Naive B cell (primary cell): Measurements from ENCODE around the gene KCND2. TPM values are rescaled to one million over a fixed set of nuclear protein-coding genes. Genes with fewer than 3 reads are reported as not detected.

Source experiments
- ATAC-seq, 2 donors: fragments of 150-1000 bp; cut with Tn5 transposase; 2 replicates each; pipeline ENCODE4 v1.10.0; 2021; ENCODE audit warnings: low read depth in 2 of 2, mild to moderate bottlenecking in 2 of 2, moderate library complexity in 2 of 2
- DNase-seq: peaks from one replicate; pipeline ENCODE4 v3.0.0; 2022
- H3K27ac Mint-ChIP-seq, 6 donors: one replicate each; pipeline ENCODE4 v1.8.0; 2020 to 2022; ENCODE audit warnings: mild to moderate bottlenecking in 6 of 6, mixed read lengths in 6 of 6, moderate library complexity in 5 of 6, inconsistent platforms in 2 of 6
- H3K27me3 Mint-ChIP-seq, 3 donors: one replicate each; pipeline ENCODE4 v1.8.0; 2021 to 2022; ENCODE audit warnings: mixed read lengths in 3 of 3, mild to moderate bottlenecking in 1 of 3
- H3K36me3 Mint-ChIP-seq, 2 donors: one replicate each; pipeline ENCODE4 v1.8.0; 2020 to 2022; ENCODE audit warnings: mixed read lengths in 2 of 2, inconsistent platforms in 1 of 2, mild to moderate bottlenecking in 1 of 2
- H3K4me1 Mint-ChIP-seq, 3 donors: one replicate each; pipeline ENCODE4 v1.8.0; 2020 to 2022; ENCODE audit warnings: mixed read lengths in 3 of 3, inconsistent platforms in 1 of 3, mild to moderate bottlenecking in 1 of 3, moderate library complexity in 1 of 3
- H3K4me3 Mint-ChIP-seq, 8 donors: one replicate each; pipeline ENCODE4 v1.8.0; 2020 to 2022; ENCODE audit warnings: mild to moderate bottlenecking in 8 of 8, mixed read lengths in 8 of 8, moderate library complexity in 8 of 8, inconsistent platforms in 2 of 8
- H3K9me3 Mint-ChIP-seq, 7 donors: one replicate each; pipeline ENCODE4 v1.8.0; 2020 to 2022; ENCODE audit warnings: mixed read lengths in 7 of 7, mild to moderate bottlenecking in 5 of 7, inconsistent platforms in 2 of 7, moderate library complexity in 1 of 7
- polyA plus RNA-seq, 6 donors: library from polyadenylated mRNA; unstranded; fragments of 300-500 nt; fragmentation: Illumina TruSeq; gene quantifications; one replicate each; pipeline ENCODE4 v1.2.3, GENCODE V29; 2021; ENCODE audit warnings: low read depth in 6 of 6

Gene KCND2
- polyA plus RNA-seq, 6 donors from 2014 or later, result not detected

- H3K27ac Mint-ChIP-seq, result no peak overlapping the region
- H3K4me3 Mint-ChIP-seq, result no peak overlapping the region
- no peak for ATAC-seq
- H3K27me3 Mint-ChIP-seq, result peaks cover 7 to 21% (median 20%) of the 10 kb centered on the region in 3 donors
- no peaks in the 10 kb centered on the region for H3K4me1 Mint-ChIP-seq
- H3K9me3 Mint-ChIP-seq, result no peaks in the 10 kb centered on the region
- no peak for DNase-seq
- H3K36me3 Mint-ChIP-seq, result no peaks in the 10 kb centered on the region
These were observed 452.5 kb downstream of the KCND2 start for GRCh38 chr7:120725376-120726039.

GRCh38 chr7:120729245-120729644 lies 456.3 kb downstream of the KCND2 start:
- Mint-ChIP-seq H3K9me3 (no peaks in the 10 kb centered on the region), H3K4me1 (no peaks in the 10 kb centered on the region), H3K36me3 (no peaks in the 10 kb centered on the region)

GRCh38 chr7:120731271-120731670 lies 458.3 kb downstream of the KCND2 start:
- ATAC-seq (no peak), DNase-seq (no peak)
- Mint-ChIP-seq H3K27me3 (peaks cover 14 to 21% (median 16%) of the 10 kb centered on the region in 3 donors), H3K9me3 (no peaks in the 10 kb centered on the region), H3K36me3 (no peaks in the 10 kb centered on the region), H3K4me1 (no peaks in the 10 kb centered on the region), H3K27ac (no peak overlapping the region), H3K4me3 (no peak overlapping the region)

More at GRCh38 chr7:120729245-120729644, 456.3 kb downstream of the KCND2 start:
- Mint-ChIP-seq H3K27ac (no peak overlapping the region), H3K27me3 (peaks cover 14 to 21% (median 16%) of the 10 kb centered on the region in 3 donors), H3K4me3 (no peak overlapping the region)
- ATAC-seq, result no peak
- DNase-seq, result no peak

GRCh38 chr7:120732256-120732655 lies 459.3 kb downstream of the KCND2 start:
- DNase-seq (no peak), ATAC-seq (no peak)
- no peak overlapping the region for H3K27ac Mint-ChIP-seq
- H3K4me3 Mint-ChIP-seq, result no peak overlapping the region
- H3K27me3 Mint-ChIP-seq, result peaks cover 15 to 25% (median 18%) of the 10 kb centered on the region in 3 donors
- H3K36me3 Mint-ChIP-seq, result no peaks in the 10 kb centered on the region
- H3K4me1 Mint-ChIP-seq, result no peaks in the 10 kb centered on the region
- H3K9me3 Mint-ChIP-seq, result no peaks in the 10 kb centered on the region

- H3K36me3 Mint-ChIP-seq, result no peaks in the 10 kb centered on the region
- DNase-seq (no peak), ATAC-seq (no peak)
- H3K9me3 Mint-ChIP-seq, result no peaks in the 10 kb centered on the region
- no peak overlapping the region for H3K27ac Mint-ChIP-seq
- peaks cover 15 to 23% (median 19%) of the 10 kb centered on the region in 3 donors for H3K27me3 Mint-ChIP-seq
- no peak overlapping the region for H3K4me3 Mint-ChIP-seq
- H3K4me1 Mint-ChIP-seq, result no peaks in the 10 kb centered on the region
These were observed 460.2 kb downstream of the KCND2 start for GRCh38 chr7:120733143-120733542.

- H3K27ac Mint-ChIP-seq, result no peak overlapping the region
- no peaks in the 10 kb centered on the region for H3K36me3 Mint-ChIP-seq
- no peak for DNase-seq
- no peak overlapping the region for H3K4me3 Mint-ChIP-seq
- no peaks in the 10 kb centered on the region for H3K9me3 Mint-ChIP-seq
- ATAC-seq, result no peak
- no peaks in the 10 kb centered on the region for H3K4me1 Mint-ChIP-seq
- peaks cover 15 to 23% (median 19%) of the 10 kb centered on the region in 3 donors for H3K27me3 Mint-ChIP-seq
These were observed 460.9 kb downstream of the KCND2 start for GRCh38 chr7:120733835-120734234.

- H3K36me3 Mint-ChIP-seq, result no peaks in the 10 kb centered on the region
These were observed 462.8 kb downstream of the KCND2 start for GRCh38 chr7:120735791-120736190.

GRCh38 chr7:120738816-120739215 lies 465.8 kb downstream of the KCND2 start:
- no peaks in the 10 kb centered on the region for H3K4me1 Mint-ChIP-seq
- H3K27me3 Mint-ChIP-seq, result peaks cover 7 to 15% (median 13%) of the 10 kb centered on the region in 3 donors
- H3K4me3 Mint-ChIP-seq, result no peak overlapping the region
- no peak for DNase-seq
- H3K36me3 Mint-ChIP-seq, result no peaks in the 10 kb centered on the region
- no peaks in the 10 kb centered on the region for H3K9me3 Mint-ChIP-seq
- ATAC-seq, result no peak
- no peak overlapping the region for H3K27ac Mint-ChIP-seq

More at GRCh38 chr7:120735791-120736190, 462.8 kb downstream of the KCND2 start:
- ATAC-seq (no peak), DNase-seq (no peak)
- Mint-ChIP-seq H3K4me1 (no peaks in the 10 kb centered on the region), H3K4me3 (no peak overlapping the region), H3K27me3 (peaks cover 10 to 16% (median 14%) of the 10 kb centered on the region in 3 donors), H3K27ac (no peak overlapping the region), H3K9me3 (no peaks in the 10 kb centered on the region)

- DNase-seq (no peak), ATAC-seq (no peak)
- Mint-ChIP-seq H3K27me3 (peaks cover 7 to 15% (median 13%) of the 10 kb centered on the region in 3 donors), H3K4me3 (no peak overlapping the region), H3K9me3 (no peaks in the 10 kb centered on the region), H3K27ac (no peak overlapping the region), H3K36me3 (no peaks in the 10 kb centered on the region), H3K4me1 (no peaks in the 10 kb centered on the region)
These were observed 467.4 kb downstream of the KCND2 start for GRCh38 chr7:120740348-120740747.

- ATAC-seq (no peak), DNase-seq (no peak)
- H3K27ac Mint-ChIP-seq, result no peak overlapping the region
- H3K27me3 Mint-ChIP-seq, result peaks cover 7 to 15% (median 13%) of the 10 kb centered on the region in 3 donors
- H3K36me3 Mint-ChIP-seq, result no peaks in the 10 kb centered on the region
- no peaks in the 10 kb centered on the region for H3K4me1 Mint-ChIP-seq
- H3K4me3 Mint-ChIP-seq, result no peak overlapping the region
- no peaks in the 10 kb centered on the region for H3K9me3 Mint-ChIP-seq
These were observed 468.5 kb downstream of the KCND2 start for GRCh38 chr7:120741371-120742042.

- DNase-seq (no peak), ATAC-seq (no peak)
- Mint-ChIP-seq H3K4me3 (no peak overlapping the region), H3K9me3 (no peaks in the 10 kb centered on the region), H3K27ac (no peak overlapping the region), H3K4me1 (no peaks in the 10 kb centered on the region), H3K27me3 (peaks cover 3 to 13% (median 8%) of the 10 kb centered on the region in 3 donors), H3K36me3 (no peaks in the 10 kb centered on the region)
These were observed 469.4 kb downstream of the KCND2 start for GRCh38 chr7:120742372-120742771.

GRCh38 chr7:120743128-120743527 lies 470.2 kb downstream of the KCND2 start:
- ATAC-seq, result no peak
- Mint-ChIP-seq H3K27me3 (peaks cover 0 to 10% (median 6%) of the 10 kb centered on the region in 3 donors), H3K4me1 (no peaks in the 10 kb centered on the region), H3K27ac (peak overlapping the region in 1 of 6 donors; percentile 8), H3K36me3 (no peaks in the 10 kb centered on the region), H3K4me3 (no peak overlapping the region), H3K9me3 (no peaks in the 10 kb centered on the region)
- no peak for DNase-seq

- no peak overlapping the region for H3K27ac Mint-ChIP-seq
- no peaks in the 10 kb centered on the region for H3K9me3 Mint-ChIP-seq
- no peak overlapping the region for H3K4me3 Mint-ChIP-seq
- no peaks in the 10 kb centered on the region for H3K4me1 Mint-ChIP-seq
- H3K27me3 Mint-ChIP-seq, result peaks cover 6 to 14% (median 10%) of the 10 kb centered on the region in 3 donors
- no peak for ATAC-seq
- DNase-seq, result no peak
- no peaks in the 10 kb centered on the region for H3K36me3 Mint-ChIP-seq
These were observed 487.1 kb downstream of the KCND2 start for GRCh38 chr7:120760050-120760449.

GRCh38 chr7:120760851-120761250 lies 487.9 kb downstream of the KCND2 start:
- Mint-ChIP-seq H3K4me1 (no peaks in the 10 kb centered on the region), H3K9me3 (no peaks in the 10 kb centered on the region), H3K4me3 (no peak overlapping the region), H3K27me3 (peaks cover 6 to 14% (median 7%) of the 10 kb centered on the region in 3 donors), H3K27ac (no peak overlapping the region), H3K36me3 (no peaks in the 10 kb centered on the region)
- DNase-seq, result no peak
- ATAC-seq, result no peak
